Stimulated activated CD8-positive, alpha-beta memory T cell treated with anti-CD3 and anti-CD28 coated beads, Interleukin-7, amount 100 ng/mL, for 48 hours (primary cell): ENCODE results near the gene CDH13.
A peak's percentile ranks its signal among the peaks of the same experiment; 100 is the strongest.

Experiments
- DNase-seq, 2 donors: peaks; one replicate each; pipeline ENCODE4 v3.0.0-alpha.2; 2020; ENCODE audit warnings: low read depth in 1 of 2; ENCODE audit errors: extremely low read depth in 1 of 2

CDH13 gene

DNA sequence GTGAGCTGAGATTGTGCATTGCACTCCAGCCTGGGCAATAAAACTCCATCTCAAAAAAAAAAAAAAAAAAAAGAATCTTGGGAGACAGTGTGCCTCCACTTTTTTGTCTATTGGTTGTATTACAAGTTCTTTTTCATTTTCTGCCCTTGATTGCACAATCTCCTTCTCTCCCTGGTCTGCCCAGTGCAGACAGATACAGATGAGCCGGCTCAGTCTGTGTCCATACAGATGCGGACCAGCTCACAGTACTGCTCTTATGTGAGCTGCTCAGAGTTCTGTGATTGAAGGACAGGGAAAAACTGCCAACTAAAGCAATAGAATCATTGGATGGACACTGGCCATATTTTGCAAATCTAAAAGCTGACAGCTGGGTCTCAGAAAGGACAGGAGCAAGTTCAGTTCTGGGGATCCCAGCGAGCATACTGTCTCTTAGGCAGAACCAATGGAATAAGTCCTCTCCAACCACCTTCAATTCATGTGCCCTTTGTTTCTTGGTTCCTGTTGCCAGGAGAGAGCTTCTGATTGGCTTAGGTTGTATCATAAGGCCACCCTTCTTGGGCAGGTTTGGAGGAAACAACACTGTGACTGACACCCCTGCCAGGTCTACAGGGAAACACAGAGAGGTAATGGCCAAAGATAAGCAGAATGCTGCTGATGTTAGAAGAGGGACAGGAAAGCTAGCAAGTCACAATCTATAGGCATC lies 685.4 kb downstream of the CDH13 start:
- DNase-seq: no peak

DNA sequence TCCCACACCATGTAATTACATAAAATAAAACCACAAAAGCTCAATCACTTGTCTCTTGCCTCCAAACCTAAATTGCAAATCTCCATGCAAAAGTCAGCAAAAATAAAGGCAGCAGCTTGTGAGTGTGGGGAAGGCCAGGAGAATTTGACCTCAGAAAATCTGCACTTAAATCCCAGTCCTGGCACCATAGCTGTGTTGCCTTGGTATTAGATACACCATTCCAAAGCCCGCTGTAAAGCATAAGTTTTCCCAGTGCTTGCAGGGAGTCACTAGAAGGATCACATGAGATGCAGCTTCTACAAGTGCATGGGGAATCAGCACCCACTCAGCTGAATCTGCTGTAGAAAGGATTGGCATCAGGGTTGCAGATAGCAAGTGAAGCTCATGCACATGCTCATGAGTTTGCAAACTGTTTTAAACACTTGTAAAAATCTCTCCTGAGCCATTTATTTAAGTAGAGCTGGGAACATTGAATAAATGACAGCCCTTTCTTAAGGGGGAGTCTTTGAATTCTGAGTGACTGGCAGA lies 686.0 kb downstream of the CDH13 start:
- DNase-seq: no peak

DNA sequence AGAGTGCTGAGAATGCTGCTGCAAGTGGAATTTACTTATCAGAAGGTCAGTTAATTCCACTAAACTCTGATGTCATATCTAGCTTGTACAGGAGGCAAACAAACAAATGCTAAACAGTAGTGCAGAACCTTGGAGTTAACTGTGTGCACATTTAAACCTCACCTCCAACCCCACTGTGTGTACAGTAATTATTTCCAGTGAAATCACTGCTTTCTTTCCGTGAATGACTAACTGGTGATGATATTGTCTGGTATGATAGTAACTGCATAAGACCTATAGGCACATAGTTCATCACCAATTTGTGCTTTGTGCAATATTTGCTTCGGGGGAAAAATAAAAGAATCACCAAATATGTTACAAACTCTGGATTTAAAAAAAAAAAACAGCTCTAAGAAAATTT lies 688.5 kb downstream of the CDH13 start:
- DNase-seq: no peak

DNA sequence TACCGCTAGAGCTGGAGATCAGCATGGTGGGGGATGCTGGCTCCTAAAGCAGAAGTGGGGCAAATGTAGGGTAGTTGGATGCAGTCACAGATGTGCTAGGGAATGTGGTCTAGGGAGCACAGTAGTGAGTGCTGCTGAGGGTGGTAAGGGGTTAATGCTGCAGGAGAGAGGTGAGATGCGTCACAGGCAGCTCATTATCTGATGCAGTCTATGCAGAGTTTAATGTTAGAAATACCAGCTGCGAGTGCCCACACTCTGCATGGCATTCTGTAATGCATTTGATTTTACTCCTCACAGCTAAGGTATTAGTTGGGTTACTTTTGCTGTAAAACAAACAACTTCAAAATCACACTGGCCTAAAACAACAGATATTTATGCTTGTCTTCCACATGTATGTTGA lies 689.7 kb downstream of the CDH13 start:
- DNase-seq: no peak

DNA sequence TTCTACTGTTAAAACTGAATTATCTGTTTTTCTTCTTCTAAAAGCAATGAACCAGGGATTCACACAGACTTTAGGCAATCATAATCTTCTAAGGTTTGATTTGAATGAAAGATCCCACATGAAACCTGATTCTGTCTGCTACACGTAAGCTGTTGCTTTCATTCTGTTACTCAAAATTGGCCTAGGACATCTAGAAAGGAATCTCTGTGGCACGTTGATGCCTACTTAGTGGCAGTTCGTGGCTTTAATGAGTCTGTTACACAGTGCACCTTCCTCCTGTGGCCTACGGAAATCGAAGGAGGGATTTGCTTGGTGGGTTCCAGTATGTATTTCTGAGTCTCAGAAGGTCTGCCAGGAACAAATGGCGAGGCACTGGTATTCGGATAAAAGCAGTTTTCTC lies 691.6 kb downstream of the CDH13 start:
- no peak for DNase-seq

DNA sequence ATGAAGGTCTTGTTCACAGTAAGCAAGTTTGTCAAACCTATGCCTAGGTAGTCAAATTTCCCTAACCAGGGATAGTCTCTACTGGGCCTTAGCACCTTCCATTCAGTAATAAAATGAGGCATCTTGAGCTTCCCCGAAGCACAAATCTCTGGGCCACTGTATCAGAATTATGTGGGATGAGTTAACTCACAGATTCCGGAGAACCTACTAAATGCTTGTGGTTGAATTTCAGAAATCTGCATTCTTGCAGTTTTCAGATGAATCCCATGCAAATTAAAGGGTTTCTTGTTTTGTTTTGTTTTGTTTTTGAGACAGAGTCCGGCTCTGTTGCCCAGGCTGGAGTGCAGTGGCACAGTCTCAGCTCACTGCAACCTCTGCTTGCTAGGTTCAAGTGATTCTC lies 702.2 kb downstream of the CDH13 start:
- DNase-seq: no peak

DNA sequence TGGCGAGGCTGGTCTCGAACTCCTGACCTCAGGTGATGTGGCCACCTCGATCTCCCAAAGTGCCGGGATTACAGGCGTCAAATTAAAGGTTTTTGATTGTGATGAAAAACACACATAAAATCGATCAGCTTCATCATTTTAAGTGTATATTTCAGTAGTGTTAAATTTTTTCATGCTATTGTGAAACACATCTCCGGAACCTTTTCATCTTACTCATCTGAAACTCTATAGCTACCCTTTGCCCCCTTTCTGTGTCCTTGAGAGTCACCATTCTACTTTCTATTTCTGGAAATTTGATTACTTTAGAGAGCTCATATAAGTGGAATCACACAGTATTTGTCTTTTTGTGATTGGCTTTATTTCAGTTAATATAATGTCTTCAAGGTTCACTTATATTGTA lies 702.7 kb downstream of the CDH13 start:
- DNase-seq: no peak

DNA sequence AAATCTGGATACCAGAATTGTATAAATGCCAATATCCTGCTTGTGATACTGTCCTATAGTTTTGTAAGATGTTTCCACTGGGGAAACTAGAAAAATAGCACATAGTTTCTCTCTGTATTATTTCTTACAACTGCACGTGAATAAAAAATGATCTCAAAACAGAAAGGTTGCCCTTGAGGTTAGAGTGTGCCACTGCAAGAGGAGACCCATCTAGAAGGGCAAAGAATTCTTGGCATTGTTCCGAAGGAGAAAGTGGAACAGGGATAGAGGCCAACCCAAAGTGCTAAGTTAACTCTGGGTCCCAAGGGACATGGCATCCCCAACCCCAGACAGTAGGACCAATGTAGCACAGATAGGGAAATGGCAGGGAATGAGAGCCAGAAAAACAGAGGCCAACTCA lies 703.5 kb downstream of the CDH13 start:
- no peak for DNase-seq

DNA sequence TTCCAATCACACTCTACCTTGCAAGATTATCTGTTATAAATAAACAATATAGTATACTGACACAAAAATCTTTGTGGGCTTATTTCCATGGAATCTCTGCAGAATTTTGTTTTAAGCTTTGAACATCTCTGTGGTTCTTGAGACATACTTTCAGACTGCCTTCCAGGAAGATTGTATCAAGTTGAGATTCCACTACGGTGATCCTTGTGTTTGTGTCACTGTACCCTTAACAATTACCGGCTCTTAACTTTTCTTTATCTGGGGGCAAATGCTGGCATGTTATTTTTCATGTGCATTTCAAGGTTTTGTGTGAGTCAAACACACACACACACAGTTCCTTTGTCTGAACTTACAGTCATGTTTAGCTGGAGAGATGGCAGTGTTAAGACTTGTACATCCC lies 708.3 kb downstream of the CDH13 start:
- no peak for DNase-seq

DNA sequence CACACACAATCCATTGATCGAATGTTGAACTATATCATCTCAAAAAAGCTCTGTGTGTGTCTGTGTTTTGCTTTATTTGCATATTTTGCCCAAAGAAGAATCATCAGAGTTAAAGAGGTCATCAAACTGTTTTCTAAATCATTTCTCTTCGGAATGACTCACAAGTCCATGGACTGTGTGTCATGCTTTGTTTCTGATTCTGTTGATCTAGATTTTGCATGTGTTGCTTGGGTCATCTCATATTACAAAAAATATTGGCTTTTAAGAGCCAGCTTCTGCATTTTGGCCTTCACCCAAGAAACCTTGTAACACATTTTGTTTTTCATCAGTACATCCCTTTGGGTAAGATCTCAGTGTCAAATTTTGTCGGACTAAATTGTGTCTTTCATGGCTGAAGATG lies 709.8 kb downstream of the CDH13 start:
- DNase-seq: no peak

DNA sequence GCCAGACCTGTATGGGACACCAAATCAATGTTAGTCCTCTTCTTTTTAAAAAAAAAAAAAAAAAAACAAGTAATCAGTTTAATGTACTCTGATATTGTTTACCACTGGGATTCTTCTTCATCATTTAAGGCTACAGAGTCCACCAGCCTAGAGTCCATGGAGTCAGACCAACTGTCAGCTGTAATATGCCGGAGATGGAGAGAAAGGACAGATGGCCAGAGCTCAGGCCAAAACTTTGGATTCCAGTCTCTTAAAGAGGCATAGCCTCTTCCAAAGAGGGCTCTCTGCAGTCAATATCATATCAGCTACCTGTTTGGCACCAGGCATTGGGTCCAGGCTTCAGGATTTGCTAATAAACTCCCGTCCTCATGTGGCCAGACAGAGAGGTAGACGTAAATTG lies 711.4 kb downstream of the CDH13 start:
- no peak for DNase-seq

DNA sequence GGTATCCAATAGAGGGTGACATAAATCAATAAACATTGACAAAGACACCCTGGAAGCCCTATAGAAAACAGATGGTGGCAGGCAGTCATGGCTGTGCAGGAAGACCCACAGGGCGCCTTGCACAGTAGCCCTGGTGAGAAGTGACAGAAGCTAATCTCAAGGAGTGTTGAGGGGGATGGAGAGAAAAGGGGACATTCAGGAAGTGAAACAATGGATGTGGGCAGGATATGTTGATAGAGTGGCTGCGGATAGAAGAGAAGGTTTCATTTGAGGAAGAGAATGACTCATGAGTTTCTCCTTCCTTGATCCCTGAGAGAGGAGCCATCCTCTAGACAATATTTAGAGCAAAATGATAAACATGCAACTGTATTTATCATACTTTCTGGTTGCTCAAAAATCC lies 712.2 kb downstream of the CDH13 start:
- DNase-seq: no peak

DNA sequence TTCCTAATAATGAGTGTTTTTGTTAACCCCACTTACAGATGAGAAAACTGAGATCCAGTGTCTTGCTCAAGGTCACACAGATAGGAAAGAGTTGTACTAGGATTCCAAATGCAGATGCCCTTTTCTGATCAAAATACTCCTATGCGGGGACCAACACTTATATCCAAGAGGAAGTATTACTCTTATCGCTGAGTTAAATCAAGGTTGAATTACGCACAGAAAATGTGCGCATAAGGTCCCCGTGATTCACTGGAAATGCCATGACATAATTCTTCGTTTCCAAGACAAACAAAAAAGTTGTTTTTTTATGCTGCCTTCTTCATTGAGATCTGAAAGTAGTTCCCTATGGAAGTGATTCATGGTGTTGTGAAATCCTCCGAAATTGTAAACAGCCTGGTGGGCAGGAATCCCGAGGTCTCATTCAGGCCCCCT lies 717.2 kb downstream of the CDH13 start:
- no peak for DNase-seq

DNA sequence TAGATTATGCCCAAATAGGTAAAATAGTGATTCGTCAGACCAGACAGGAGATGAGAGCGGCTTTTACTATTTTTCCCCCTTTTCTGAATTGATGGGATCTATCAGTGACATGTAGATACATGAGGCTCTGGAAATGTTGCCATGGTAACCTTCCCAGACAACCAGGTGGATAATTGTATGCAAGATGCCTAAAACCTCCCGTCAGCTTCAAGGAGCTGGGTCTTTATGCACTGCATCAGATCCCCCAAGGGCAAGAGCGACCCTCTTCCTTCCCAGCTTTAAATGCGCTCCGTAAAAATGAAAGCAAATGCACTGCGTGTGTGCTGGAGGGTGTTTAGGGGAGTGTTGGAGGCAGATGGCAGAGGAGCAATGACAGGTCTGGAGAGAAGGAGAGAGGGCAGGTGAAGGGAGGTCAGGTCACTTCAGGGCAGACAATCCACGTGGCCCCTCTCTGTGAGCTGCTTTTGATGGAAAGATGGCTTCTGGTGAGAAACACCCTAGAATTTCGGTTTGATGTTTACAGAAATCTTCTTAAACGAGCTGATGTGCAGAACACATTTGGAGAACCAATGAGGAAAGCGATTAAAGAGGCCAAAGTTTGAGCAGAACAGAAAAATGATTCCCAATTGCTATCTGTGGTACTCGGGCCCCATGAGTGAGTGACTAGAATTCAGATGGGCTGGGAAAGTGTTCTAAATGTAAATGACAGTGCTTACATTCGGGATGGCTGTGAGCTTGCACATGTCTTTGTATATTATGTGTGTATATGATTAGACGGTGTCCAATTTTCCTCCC lies 719.3 kb downstream of the CDH13 start:
- DNase-seq: no peak

DNA sequence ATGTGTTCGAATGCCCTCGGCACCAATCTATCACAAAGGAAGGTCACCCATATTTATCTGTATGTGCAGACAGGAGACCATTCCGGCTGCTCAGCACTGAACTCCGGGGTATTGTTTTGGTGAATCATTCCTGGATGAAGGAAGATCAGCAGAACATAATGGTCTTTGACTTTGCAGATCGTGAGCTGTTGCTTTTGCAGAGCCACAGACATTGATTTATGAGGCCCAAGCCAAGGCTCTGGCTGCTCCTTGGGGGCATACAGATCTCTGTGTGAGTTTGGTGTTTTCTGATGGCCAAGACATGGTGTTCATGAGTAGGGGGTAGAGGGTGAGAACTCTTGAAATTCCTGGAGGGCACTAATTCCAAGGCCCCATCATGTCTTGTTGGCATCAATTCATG lies 722.2 kb downstream of the CDH13 start:
- no peak for DNase-seq

DNA sequence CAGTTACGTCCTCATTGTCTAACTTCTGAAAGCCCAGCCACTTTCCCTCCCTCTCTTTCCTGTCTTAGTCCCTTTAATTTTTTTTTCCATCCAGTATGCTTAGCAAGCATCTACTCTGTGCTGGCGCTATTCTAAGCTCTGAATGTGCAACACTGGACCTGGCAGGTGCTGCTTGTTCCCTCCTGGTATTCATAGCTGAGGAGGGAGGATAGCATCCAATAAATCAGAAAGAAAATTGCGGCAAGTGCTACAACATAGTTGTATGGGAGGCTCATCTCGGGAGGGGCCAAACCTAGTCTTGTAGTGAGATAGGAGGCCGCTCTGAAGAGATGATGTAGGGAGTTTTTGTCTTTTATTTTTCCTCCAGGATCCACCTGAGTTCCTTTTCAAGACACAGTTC lies 723.7 kb downstream of the CDH13 start:
- DNase-seq: no peak

DNA sequence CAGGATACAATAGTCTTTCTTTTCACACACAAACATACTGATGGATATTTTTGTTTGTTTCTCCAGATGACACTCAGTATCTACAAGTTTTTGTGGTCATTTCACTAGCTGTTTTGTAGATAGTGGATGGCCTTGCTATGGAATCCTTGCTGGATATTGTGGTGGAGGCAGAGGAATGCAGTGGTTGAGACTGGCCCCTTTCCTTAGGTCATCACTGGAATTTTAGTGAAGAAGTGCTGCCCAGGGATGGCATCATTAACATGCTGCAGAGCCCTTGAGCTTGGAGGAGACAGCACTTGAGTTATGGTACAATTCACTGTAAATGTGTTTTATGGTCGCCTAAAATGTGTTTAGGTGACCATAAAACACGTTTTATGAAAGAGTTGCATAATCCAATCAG lies 725.1 kb downstream of the CDH13 start:
- DNase-seq: no peak

DNA sequence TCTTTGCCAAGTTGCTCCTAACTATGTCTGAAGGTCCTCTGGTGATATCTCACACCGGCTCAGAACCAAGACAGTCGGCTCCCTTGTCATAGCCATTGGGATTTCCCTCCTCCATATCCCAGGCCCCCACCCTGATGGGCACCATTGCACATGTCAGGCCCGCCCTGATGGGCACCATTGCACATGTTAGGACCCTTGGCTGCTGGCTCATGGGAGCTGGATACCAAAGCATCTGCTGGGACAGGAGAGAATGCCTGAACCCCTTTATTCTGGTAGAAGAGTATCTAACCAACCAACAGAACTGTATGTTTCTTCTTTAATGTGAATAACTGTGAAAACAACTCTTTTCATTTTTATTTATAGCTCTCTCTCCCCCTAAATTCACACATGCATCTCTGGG lies 726.5 kb downstream of the CDH13 start:
- no peak for DNase-seq

DNA sequence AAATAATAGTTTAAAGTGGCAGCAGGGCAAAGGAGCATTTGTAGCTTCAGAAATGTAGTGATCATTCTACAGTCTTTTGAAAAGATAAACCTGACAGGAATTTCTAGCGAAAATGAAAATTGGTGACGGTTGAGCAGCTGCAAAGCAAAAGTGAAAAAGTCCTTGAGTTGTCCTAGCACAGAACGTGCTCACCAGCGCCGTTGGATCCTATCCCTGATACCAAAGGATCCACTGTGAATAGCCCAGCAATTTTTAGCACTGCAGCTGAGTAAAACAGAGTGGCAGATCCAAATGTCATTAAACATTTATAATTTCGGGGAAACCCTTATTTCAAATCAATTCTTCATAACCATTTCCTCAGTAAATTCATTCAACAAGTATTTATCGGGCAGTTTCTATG lies 727.2 kb downstream of the CDH13 start:
- no peak for DNase-seq

DNA sequence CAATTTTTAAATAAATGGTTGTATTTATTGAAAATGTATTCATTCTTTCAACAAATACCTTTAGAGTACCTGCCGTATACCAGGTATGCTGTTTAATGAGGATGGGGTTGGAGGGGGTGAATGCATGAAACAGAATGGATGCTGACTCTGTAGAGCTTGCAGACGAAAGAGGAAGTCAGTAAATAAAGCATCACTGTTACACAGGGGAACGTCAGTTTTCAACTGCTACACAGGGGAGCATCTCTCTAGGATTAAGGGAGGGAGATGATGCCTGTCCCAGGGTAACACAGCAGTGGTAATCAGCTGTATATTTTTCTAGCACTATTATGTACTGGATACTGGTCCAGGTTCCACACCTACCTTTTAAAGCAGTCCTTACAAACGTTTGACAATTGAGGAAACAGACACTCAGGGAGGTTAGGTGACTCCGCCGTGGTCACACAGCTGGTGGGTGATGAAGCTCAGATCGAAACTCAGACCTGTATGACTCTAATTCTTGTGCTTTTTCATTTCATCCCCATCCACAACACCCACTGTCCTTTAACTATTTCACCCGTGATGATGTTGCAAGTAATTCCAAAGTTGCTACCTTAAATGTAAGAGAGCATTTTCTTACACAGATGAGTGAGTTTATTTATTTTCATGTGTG lies 728.9 kb downstream of the CDH13 start:
- DNase-seq: peak in 1 of 2 donors; percentile 0

DNA sequence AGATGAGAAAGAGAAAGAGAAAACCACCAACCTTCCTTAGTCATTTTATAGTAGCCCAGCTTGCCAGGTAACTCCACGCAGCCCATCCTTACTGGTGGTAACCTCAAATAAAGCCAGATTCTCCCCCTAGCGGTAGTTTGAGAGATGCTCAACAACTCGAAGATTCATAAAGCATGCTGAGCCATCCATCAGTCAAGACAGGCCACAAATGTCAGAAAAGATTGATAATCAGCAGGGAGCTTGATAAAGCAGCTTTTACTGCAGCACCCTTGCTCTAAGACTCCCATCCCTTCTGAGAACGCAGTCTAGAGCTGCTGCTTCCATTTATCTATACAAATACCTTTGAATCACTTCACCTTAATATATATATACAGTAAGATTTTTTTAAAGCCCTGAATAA lies 729.5 kb downstream of the CDH13 start:
- DNase-seq: no peak

DNA sequence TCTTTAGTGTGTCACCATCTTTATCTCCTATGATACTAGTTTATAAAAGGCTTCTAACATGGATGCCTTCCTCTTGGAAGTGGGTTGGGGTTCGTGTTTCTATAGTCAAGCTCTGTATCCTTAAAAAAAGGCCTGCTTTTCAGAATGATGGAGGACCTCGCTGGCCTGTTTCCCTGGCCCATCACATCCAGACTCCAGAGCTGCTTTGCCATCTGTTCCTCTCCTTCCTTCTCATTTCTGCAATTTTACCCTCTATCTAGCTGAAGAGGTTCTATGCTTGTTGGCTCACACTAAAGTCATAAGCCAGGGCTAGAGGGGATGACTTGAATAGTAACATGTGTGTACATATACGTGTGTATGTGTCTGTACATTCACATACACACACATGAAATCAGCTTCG lies 730.2 kb downstream of the CDH13 start:
- no peak for DNase-seq
